ENCODE results near the gene ARL16. TPM values are rescaled to one million over a fixed set of nuclear protein-coding genes. Genes with fewer than 3 reads are reported as not detected.

ARL16 gene
- total RNA-seq, 2 experiments from 2014 or later = 14.9 to 15.4 TPM

DNA sequence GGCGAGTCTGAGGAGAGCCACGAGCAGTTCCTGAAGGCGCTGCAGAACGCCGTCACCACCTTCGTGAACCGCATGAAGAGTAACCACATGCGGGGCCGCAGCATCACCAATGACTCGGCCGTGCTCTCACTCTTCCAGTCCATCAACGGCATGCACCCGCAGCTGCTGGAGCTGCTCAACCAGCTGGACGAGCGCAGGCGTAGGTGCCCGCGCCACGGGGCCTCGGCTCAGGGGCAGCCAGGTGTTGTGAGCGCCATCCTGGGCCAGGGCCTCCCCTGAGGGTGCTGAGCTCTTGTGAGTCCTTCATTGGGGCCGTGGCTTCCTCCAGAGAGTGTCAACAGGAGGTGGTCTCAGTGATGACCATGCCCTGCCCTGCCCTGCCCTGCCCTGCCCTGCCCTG lies 12.2 kb upstream of the ARL16 start:
- CTCF ChIA-PET = no interaction called here
- no peak overlapping the region for H3K27ac Mint-ChIP-seq
- DNase-seq (no peak), ATAC-seq (no peak)
- no peak overlapping the region for H3K4me3 Mint-ChIP-seq
- peaks cover 8% of the 10 kb centered on the region for H3K4me1 Mint-ChIP-seq
- no peaks in the 10 kb centered on the region for H3K9me3 Mint-ChIP-seq (ENCODE audit: low read depth)
- H3K36me3 Mint-ChIP-seq = peaks cover 33% of the 10 kb centered on the region
- H3K27me3 Mint-ChIP-seq = no peaks in the 10 kb centered on the region

DNA sequence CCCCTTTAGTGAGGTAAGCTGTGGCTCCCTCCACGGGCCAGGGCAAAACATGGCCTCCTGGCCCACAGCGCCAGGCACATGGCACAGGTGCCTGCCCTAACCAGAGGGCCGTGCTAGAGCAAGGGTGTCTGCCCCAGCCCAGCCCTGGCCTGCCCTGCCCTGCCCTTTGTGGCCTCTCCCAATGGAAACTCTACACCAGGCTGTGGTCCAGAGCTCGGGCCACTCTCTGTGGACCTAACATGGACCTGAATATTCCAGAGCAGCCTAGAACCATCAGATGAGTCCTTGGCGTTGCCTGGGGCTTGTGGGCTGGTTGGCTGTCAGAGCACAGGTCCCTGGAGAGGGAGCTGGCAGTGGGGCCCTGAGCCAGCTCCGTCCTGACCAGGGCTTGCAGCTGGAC lies 11.6 kb upstream of the ARL16 start:
- Mint-ChIP-seq H3K27me3 (no peaks in the 10 kb centered on the region), H3K27ac (no peak overlapping the region), H3K36me3 (peaks cover 31% of the 10 kb centered on the region), H3K4me3 (no peak overlapping the region), H3K4me1 (peaks cover 5% of the 10 kb centered on the region), H3K9me3 (ENCODE audit: low read depth) (no peaks in the 10 kb centered on the region)
- ATAC-seq (no peak), DNase-seq (no peak)
- CTCF ChIA-PET = no interaction called here

GRCh38 chr17:81694810-81695209 lies 11.2 kb upstream of the ARL16 start:
- no peak overlapping the region for H3K27ac Mint-ChIP-seq
- peaks cover 34% of the 10 kb centered on the region for H3K36me3 Mint-ChIP-seq
- no peaks in the 10 kb centered on the region for H3K27me3 Mint-ChIP-seq
- no peaks in the 10 kb centered on the region for H3K9me3 Mint-ChIP-seq (ENCODE audit: low read depth)
- peaks cover 5% of the 10 kb centered on the region for H3K4me1 Mint-ChIP-seq
- no peak for ATAC-seq
- CTCF ChIA-PET = no interaction called here
- no peak for DNase-seq
- H3K4me3 Mint-ChIP-seq = no peak overlapping the region

GRCh38 chr17:81693509-81694210 lies 10.1 kb upstream of the ARL16 start:
- Mint-ChIP-seq H3K36me3 (peaks cover 33% of the 10 kb centered on the region), H3K27me3 (no peaks in the 10 kb centered on the region)
- CTCF ChIA-PET = interaction anchor here (1.1 kb wide), 1 partner anchor 9 kb away, joined by 4 read pairs; the partner anchor contains the start of gene MRPL12

GRCh38 chr17:81691608-81692007 lies 8.0 kb upstream of the ARL16 start:
- ATAC-seq = no peak
- DNase-seq = no peak
- Mint-ChIP-seq H3K4me3 (no peak overlapping the region), H3K9me3 (ENCODE audit: low read depth) (no peaks in the 10 kb centered on the region), H3K36me3 (peaks cover 25% of the 10 kb centered on the region), H3K4me1 (no peaks in the 10 kb centered on the region), H3K27ac (no peak overlapping the region), H3K27me3 (no peaks in the 10 kb centered on the region)
- CTCF ChIA-PET = no interaction called here

More at GRCh38 chr17:81693509-81694210, 10.1 kb upstream of the ARL16 start:
- Mint-ChIP-seq H3K27ac (no peak overlapping the region), H3K9me3 (ENCODE audit: low read depth) (no peaks in the 10 kb centered on the region), H3K4me3 (no peak overlapping the region), H3K4me1 (peaks cover 3% of the 10 kb centered on the region)
- ATAC-seq (no peak), DNase-seq (no peak)

GRCh38 chr17:81691196-81691595 lies 7.6 kb upstream of the ARL16 start:
- DNase-seq = no peak
- ATAC-seq = no peak
- H3K36me3 Mint-ChIP-seq = peaks cover 28% of the 10 kb centered on the region
- H3K27ac Mint-ChIP-seq = no peak overlapping the region
- H3K4me1 Mint-ChIP-seq = peaks cover 3% of the 10 kb centered on the region
- CTCF ChIA-PET = no interaction called here
- no peak overlapping the region for H3K4me3 Mint-ChIP-seq
- no peaks in the 10 kb centered on the region for H3K27me3 Mint-ChIP-seq
- no peaks in the 10 kb centered on the region for H3K9me3 Mint-ChIP-seq (ENCODE audit: low read depth)

- peaks cover 8% of the 10 kb centered on the region for H3K4me1 Mint-ChIP-seq
- ATAC-seq (no peak), DNase-seq (no peak)
- peaks cover 32% of the 10 kb centered on the region for H3K36me3 Mint-ChIP-seq
- CTCF ChIA-PET = no interaction called here
- no peaks in the 10 kb centered on the region for H3K27me3 Mint-ChIP-seq
- no peak overlapping the region for H3K27ac Mint-ChIP-seq
- H3K4me3 Mint-ChIP-seq = no peak overlapping the region
- H3K9me3 Mint-ChIP-seq (ENCODE audit: low read depth) = no peaks in the 10 kb centered on the region
Observed at GRCh38 chr17:81690549-81690948, 7.0 kb upstream of the ARL16 start.

- H3K4me1 Mint-ChIP-seq = peaks cover 12% of the 10 kb centered on the region
- peaks cover 33% of the 10 kb centered on the region for H3K36me3 Mint-ChIP-seq
- no peak for ATAC-seq
- no peak overlapping the region for H3K27ac Mint-ChIP-seq
- no peaks in the 10 kb centered on the region for H3K27me3 Mint-ChIP-seq
- no peak for DNase-seq
- H3K4me3 Mint-ChIP-seq = no peak overlapping the region
- CTCF ChIA-PET = no interaction called here
- no peaks in the 10 kb centered on the region for H3K9me3 Mint-ChIP-seq (ENCODE audit: low read depth)
Observed at GRCh38 chr17:81690066-81690465, 6.5 kb upstream of the ARL16 start.

- peaks cover 20% of the 10 kb centered on the region for H3K4me1 Mint-ChIP-seq
- ATAC-seq (no peak), DNase-seq (no peak)
- H3K4me3 Mint-ChIP-seq = no peak overlapping the region
- CTCF ChIA-PET = no interaction called here
- no peak overlapping the region for H3K27ac Mint-ChIP-seq
- no peaks in the 10 kb centered on the region for H3K27me3 Mint-ChIP-seq
- H3K9me3 Mint-ChIP-seq (ENCODE audit: low read depth) = no peaks in the 10 kb centered on the region
- H3K36me3 Mint-ChIP-seq = peaks cover 35% of the 10 kb centered on the region
Observed at GRCh38 chr17:81688616-81689015, 5.0 kb upstream of the ARL16 start.

DNA sequence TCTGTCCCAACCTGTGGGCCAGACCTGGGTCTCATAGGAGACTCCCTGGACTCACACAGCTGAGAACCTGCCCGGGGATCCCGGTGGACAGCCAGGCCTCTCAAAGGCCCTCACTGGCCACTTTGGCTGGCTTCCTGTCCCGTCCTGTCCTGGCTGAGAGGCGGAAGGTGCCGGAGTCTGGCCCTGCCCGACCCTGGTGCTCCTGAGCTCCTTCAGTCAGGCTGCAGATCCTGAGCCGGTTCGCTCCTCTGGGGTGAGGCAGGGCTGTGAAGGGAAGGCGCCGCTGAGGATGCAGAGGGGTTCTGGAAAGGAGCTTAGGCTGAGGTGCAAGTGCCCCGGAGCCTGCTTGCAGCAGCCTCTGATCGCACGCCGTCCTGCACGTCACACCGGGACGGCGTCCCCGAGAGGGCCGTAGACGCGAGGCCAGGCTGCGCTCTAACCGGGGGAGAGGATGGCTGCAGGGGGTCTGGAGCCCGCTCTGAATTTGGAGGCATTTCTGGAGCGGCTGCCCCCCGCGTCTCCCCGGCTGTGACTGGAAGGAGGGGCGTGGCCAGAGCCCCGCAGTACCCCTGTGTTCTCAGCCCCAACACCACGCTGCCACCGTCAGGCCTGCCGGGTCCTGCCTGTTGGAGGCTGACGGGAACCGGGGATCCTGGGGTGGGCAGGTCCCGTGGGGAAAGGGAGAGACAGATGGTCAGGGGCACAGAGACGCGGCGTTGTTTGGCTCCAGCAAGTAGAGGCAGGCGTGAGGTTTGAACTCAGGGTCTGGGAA lies 4.4 kb upstream of the ARL16 start:
- peaks cover 35% of the 10 kb centered on the region for H3K36me3 Mint-ChIP-seq
- DNase-seq = no peak
- ATAC-seq = no peak
- H3K4me1 Mint-ChIP-seq = peaks cover 20% of the 10 kb centered on the region
- no peak overlapping the region for H3K4me3 Mint-ChIP-seq
- no peaks in the 10 kb centered on the region for H3K9me3 Mint-ChIP-seq (ENCODE audit: low read depth)
- CTCF ChIA-PET = no interaction called here
- H3K27me3 Mint-ChIP-seq = no peaks in the 10 kb centered on the region
- no peak overlapping the region for H3K27ac Mint-ChIP-seq

DNA sequence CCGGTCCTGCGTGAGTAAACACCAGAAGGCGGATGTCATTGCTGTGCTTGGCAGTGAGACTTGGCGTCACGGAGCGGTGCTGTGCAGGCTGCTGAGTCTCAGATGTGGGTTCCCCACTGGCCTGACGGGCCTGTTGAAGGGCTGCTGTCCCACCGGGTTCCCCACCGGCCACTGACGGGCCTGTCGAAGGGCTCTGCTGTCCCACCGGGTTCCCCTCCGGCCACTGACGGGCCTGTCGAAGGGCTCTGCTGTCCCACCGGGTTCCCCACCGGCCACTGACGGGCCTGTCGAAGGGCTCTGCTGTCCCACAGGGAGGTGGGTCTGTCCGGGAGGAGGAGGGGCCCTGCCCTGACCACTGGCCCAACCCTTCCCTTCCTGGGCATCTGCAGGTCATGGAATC lies 3.0 kb upstream of the ARL16 start:
- Mint-ChIP-seq H3K4me3 (no peak overlapping the region), H3K4me1 (peaks cover 30% of the 10 kb centered on the region), H3K36me3 (peaks cover 27% of the 10 kb centered on the region), H3K9me3 (ENCODE audit: low read depth) (no peaks in the 10 kb centered on the region), H3K27ac (no peak overlapping the region), H3K27me3 (no peaks in the 10 kb centered on the region)
- CTCF ChIA-PET = interaction anchor here (1.9 kb wide), 1 partner anchor 16 kb away, joined by 9 read pairs; the partner anchor contains the start of gene MRPL12
- DNase-seq (no peak), ATAC-seq (no peak)

DNA sequence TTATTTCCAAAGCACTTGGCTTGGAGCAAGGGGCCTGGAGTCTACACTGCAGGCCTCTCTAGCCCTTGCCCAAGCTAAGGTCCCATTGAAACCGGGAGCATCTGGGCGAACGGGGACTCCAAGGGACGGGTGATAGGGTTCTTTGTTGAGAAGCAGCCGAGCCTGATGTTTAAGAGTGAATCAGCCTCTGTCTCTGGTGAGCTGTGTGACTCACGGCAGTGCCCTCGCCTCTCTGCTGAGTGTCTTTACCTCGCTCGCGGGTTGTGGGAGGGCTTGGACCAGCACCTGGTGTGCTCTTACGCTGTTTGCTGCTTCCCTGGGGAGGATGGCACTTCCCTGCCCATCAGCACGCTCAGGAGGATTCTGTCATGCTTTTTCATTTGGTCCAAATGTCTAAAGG lies 1.5 kb upstream of the ARL16 start:
- no peak for DNase-seq
- Mint-ChIP-seq H3K4me3 (peak overlapping the region; percentile 81), H3K36me3 (peaks cover 24% of the 10 kb centered on the region), H3K27me3 (no peaks in the 10 kb centered on the region), H3K9me3 (ENCODE audit: low read depth) (no peaks in the 10 kb centered on the region), H3K4me1 (peaks cover 32% of the 10 kb centered on the region), H3K27ac (peak overlapping the region; percentile 71)
- CTCF ChIA-PET = interaction anchor here (0.7 to 2.2 kb wide), 9 partner anchors 9 to 353 kb away, joined by 3 to 10 read pairs (median 4); partner anchors contain the start of genes DCXR and MRPL12
- ATAC-seq = no peak

DNA sequence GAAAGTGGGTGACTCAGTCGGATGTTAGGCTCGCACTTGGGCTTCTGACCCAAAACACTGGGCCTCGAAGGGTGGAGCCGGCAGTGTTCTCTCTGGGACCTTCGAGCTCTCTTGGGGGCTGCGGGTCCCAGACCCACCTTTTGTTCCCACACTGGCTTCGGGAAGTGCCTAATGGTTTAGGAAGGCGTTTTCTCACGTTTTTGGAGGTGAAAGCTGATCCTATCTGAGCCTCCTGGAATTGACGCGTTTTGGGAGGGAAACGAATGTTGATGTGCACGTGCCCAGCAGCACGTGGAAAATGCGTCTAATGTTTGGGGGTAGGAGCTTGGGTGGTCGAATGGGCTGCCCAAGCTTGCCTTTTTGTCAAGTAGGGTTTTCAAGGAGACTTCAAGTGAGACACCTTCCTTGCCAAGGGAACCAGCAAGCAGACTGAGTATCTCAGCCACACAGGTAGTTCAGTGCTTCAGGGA lies 880 bp upstream of the ARL16 start:
- no peaks in the 10 kb centered on the region for H3K27me3 Mint-ChIP-seq
- peak overlapping the region; percentile 71 for H3K27ac Mint-ChIP-seq
- H3K9me3 Mint-ChIP-seq (ENCODE audit: low read depth) = no peaks in the 10 kb centered on the region
- CTCF ChIA-PET = interaction anchor here (0.7 to 2.2 kb wide), 9 partner anchors 9 to 353 kb away, joined by 3 to 10 read pairs (median 4); partner anchors contain the start of genes DCXR and MRPL12
- peak overlapping the region; percentile 81 for H3K4me3 Mint-ChIP-seq
- peaks cover 32% of the 10 kb centered on the region for H3K4me1 Mint-ChIP-seq
- ATAC-seq (no peak), DNase-seq (no peak)
- peaks cover 22% of the 10 kb centered on the region for H3K36me3 Mint-ChIP-seq

DNA sequence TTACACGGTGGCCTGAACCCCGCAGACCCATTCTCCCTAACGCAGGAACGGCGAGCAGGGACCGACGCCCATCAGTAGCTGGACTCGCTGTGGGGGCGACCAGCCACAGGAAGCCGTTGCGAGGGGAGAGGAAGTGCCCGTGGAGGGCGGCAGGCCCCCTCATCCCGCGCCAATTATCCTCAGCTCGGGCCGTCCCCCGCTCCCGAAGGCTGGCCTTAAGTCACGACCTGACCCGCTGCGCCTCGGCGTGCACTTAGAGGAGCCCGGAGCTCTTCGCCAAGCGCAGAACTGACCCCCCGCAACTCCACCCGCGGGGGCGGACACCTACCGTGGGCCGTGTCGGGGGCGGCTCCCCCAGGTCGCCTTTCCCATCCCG lies 401 bp downstream of the ARL16 start:
- H3K27ac Mint-ChIP-seq = peak overlapping the region; percentile 83
- H3K27me3 Mint-ChIP-seq = no peaks in the 10 kb centered on the region
- H3K4me3 Mint-ChIP-seq = peak overlapping the region; percentile 81
- ATAC-seq (no peak), DNase-seq (no peak)
- CTCF ChIA-PET = interaction anchor here (0.6 to 2.3 kb wide), 9 partner anchors 15 to 168 kb away, joined by 3 to 10 read pairs (median 6); partner anchors contain the start of genes CCDC137, MRPL12 and OXLD1
- H3K9me3 Mint-ChIP-seq (ENCODE audit: low read depth) = no peaks in the 10 kb centered on the region
- peaks cover 18% of the 10 kb centered on the region for H3K36me3 Mint-ChIP-seq
- peaks cover 32% of the 10 kb centered on the region for H3K4me1 Mint-ChIP-seq
